Superior temporal gyrus (tissue), 1 donor: Measurements from ENCODE around the gene NDUFAF2.
"Not testable (repeated sequence)": the region's sequence is repeated elsewhere in the genome, so short reads cannot be mapped to it uniquely, and the experiment has no call there.

Experiments used
- DNase-seq: peaks from one replicate; pipeline ENCODE4 v3.0.0-alpha.2; 2016; ENCODE audit errors: extremely low spot score

Gene NDUFAF2

GRCh38 chr5:61177070-61177469 is 232.1 kb downstream of the NDUFAF2 start:
- DNase-seq = no peak

- DNase-seq = no peak
Measured at GRCh38 chr5:61177716-61178115, 232.7 kb downstream of the NDUFAF2 start.

GRCh38 chr5:61178702-61179101 is 233.7 kb downstream of the NDUFAF2 start:
- DNase-seq = no peak

GRCh38 chr5:61180886-61181285 is 235.9 kb downstream of the NDUFAF2 start:
- no peak for DNase-seq

GRCh38 chr5:61182449-61182848 is 237.4 kb downstream of the NDUFAF2 start:
- DNase-seq = no peak

GRCh38 chr5:61183538-61183937 is 238.5 kb downstream of the NDUFAF2 start:
- no peak for DNase-seq

- DNase-seq = no peak
Measured at GRCh38 chr5:61184708-61185107, 239.7 kb downstream of the NDUFAF2 start.

- DNase-seq = no peak
Measured at GRCh38 chr5:61186634-61187033, 241.6 kb downstream of the NDUFAF2 start.

GRCh38 chr5:61187352-61187751 is 242.3 kb downstream of the NDUFAF2 start:
- not testable (repeated sequence) for DNase-seq

GRCh38 chr5:61187826-61188225 is 242.8 kb downstream of the NDUFAF2 start:
- DNase-seq = not testable (repeated sequence)

GRCh38 chr5:61198606-61199005 is 253.6 kb downstream of the NDUFAF2 start:
- DNase-seq = no peak

GRCh38 chr5:61200582-61201155 is 255.7 kb downstream of the NDUFAF2 start:
- DNase-seq = no peak

- no peak for DNase-seq
Measured at GRCh38 chr5:61202213-61202612, 257.2 kb downstream of the NDUFAF2 start.
